Lower leg skin (tissue), 3 donors: Measurements from ENCODE around the gene PLA2G4A.

ENCODE experiments used
- CTCF ChIP-seq, 3 donors: fragments of 450-650 bp; IDR thresholded peaks; one replicate each; pipeline ENCODE4 v1.5.1; 2016; ENCODE audit warnings: antibody characterized with exemption in 3 of 3, mild to moderate bottlenecking in 3 of 3, moderate library complexity in 2 of 3
- POLR2A ChIP-seq, 2 donors: fragments of 450-650 bp; IDR thresholded peaks; one replicate each; pipeline ENCODE4 v1.6.1; 2016 to 2017; ENCODE audit warnings: antibody characterized with exemption in 2 of 2, mild to moderate bottlenecking in 1 of 2, moderate library complexity in 1 of 2

- no peak for TF ChIP-seq CTCF (IDR thresholded peaks at IDR 0.05)
- no peak for TF ChIP-seq POLR2A (IDR thresholded peaks at IDR 0.05)
Observed at GRCh38 chr1:186987065-186987464, 158.3 kb downstream of the PLA2G4A start.
